ENCODE measurements around the gene PER2.

DNA sequence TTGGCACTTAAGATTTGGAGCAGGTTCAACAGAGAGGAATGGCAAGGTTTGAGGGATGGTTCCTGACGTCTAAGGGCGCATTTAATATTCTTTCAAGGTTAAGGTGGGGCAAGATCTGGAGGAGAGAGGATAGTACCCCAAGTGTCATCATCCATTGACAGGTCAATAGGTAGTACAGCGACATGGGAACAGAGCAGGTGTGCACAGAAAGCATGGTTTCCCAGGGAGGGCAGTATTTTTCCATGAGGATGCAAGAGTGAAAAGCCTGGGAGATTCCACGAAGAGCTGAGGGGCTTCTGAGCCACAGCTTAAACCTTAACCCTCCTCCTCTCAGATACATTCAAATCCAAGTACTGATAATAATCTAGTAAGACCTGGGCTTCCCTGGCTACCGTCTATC, 57.7 kb downstream of the PER2 start:
- TF ChIP-seq POLR2A (IDR thresholded peaks at IDR 0.05; ENCODE audit: low read depth, low read length) (no peak), POLR2AphosphoS5 (IDR thresholded peaks at IDR 0.05; ENCODE audit: insufficient read depth, low read depth, low read length) (no peak), EZH2 (IDR thresholded peaks at IDR 0.05; ENCODE audit: borderline replicate concordance, low read depth, low read length, severe bottlenecking) (no peak), FOS (IDR thresholded peaks at IDR 0.05; ENCODE audit: borderline replicate concordance, insufficient read depth, low read length) (no peak), GATA2 (IDR thresholded peaks at IDR 0.05; ENCODE audit: insufficient read depth, insufficient read length, low read depth, low read length) (no peak), JUN (IDR thresholded peaks at IDR 0.05; ENCODE audit: borderline replicate concordance, insufficient read depth, insufficient read length, low read depth) (no peak), MAX (IDR thresholded peaks at IDR 0.05; ENCODE audit: insufficient read depth, insufficient read length) (no peak), MYC (IDR thresholded peaks at IDR 0.05; ENCODE audit: low read depth, low read length) (no peak)
- TF ChIP-seq, protein P1, sequence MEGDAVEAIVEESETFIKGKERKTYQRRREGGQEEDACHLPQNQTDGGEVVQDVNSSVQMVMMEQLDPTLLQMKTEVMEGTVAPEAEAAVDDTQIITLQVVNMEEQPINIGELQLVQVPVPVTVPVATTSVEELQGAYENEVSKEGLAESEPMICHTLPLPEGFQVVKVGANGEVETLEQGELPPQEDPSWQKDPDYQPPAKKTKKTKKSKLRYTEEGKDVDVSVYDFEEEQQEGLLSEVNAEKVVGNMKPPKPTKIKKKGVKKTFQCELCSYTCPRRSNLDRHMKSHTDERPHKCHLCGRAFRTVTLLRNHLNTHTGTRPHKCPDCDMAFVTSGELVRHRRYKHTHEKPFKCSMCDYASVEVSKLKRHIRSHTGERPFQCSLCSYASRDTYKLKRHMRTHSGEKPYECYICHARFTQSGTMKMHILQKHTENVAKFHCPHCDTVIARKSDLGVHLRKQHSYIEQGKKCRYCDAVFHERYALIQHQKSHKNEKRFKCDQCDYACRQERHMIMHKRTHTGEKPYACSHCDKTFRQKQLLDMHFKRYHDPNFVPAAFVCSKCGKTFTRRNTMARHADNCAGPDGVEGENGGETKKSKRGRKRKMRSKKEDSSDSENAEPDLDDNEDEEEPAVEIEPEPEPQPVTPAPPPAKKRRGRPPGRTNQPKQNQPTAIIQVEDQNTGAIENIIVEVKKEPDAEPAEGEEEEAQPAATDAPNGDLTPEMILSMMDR (IDR thresholded peaks at IDR 0.05; ENCODE audit: extremely low read depth in 1 of 2, insufficient read depth in 1 of 2, low read depth in 1 of 2, low read length in 2 of 2), result no peak
